ENCODE data around the gene LSM14A. TPM values are rescaled to one million over a fixed set of nuclear protein-coding genes. Genes with fewer than 3 reads are reported as not detected.

Gene LSM14A
- total and polyA plus RNA-seq, 9 of the 15 experiments (the other 6 are each of a cell fraction or from before 2014, with no cell fraction given): 19.5 to 150 (median 95.1) TPM

DNA sequence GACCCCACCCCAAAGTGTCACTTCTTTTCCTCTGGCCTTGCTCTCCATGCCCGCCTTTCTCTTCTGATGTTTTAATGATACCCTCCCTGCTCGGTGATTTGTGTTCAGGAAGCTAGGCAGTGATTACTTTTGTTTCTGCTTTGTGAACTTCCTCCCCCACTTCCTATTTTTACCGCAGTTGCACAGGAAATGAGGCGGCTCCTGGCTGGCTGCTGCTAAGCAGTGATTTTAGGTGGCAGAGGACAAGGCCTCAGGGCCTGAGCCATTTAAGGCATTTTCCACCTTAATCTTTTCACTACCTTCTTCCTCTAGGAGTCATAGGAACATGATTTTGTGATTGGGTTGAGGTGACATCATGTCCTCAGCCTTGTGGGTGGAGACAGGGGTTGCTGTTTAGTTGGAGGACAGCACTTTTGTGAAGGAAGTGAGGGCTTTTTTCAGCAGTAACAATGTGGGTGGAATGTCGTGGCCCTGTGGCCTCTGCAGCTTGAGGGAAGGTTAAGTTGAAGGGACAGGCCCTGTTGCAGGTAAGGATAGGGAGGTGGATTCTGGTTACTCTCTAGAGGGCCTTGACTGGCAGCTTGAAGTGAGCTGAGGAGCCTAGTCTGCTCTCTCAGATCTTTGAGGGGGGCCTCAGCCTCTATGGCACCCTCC is 97.8 kb downstream of the LSM14A start (continued):
- TF ChIP-seq FOXM1 (IDR thresholded peaks at IDR 0.05; ENCODE audit: low read depth): no peak
- no peak for TF ChIP-seq FOXM1 (CRISPR knock-in tag; IDR thresholded peaks at IDR 0.05; ENCODE audit: low read depth)
- TF ChIP-seq ELF4 (CRISPR knock-in tag; IDR thresholded peaks at IDR 0.05): no peak
- no peak for TF ChIP-seq TFAP4 (CRISPR knock-in tag; IDR thresholded peaks at IDR 0.05; ENCODE audit: borderline replicate concordance)
- TF ChIP-seq ZNF778 (CRISPR knock-in tag; IDR thresholded peaks at IDR 0.05): no peak
- TF ChIP-seq SMAD3 (CRISPR knock-in tag; conservative IDR thresholded peaks at IDR 0.05): no peak
- TF ChIP-seq RBBP5 (IDR thresholded peaks at IDR 0.05; ENCODE audit: borderline replicate concordance, insufficient read depth, low read length, poor library complexity, severe bottlenecking): no peak
- TF ChIP-seq GABPB1 (CRISPR knock-in tag; IDR thresholded peaks at IDR 0.05): no peak
- peak in 1 of 2 experiments; percentile 53; a peak in 1 of 4 replicates for TF ChIP-seq MNT (conservative IDR thresholded peaks at IDR 0.05)
- TF ChIP-seq ZFP30 (CRISPR knock-in tag; IDR thresholded peaks at IDR 0.05; ENCODE audit: borderline replicate concordance): no peak
- TF ChIP-seq HMGXB4 (CRISPR knock-in tag; IDR thresholded peaks at IDR 0.05): no peak
- no peak for TF ChIP-seq HNRNPK (IDR thresholded peaks at IDR 0.05; ENCODE audit: low read depth, low read length, poor library complexity, severe bottlenecking)
- no peak for TF ChIP-seq NFE2 (IDR thresholded peaks at IDR 0.05; ENCODE audit: low read depth)
- no peak for TF ChIP-seq ZNF277 (CRISPR knock-in tag; IDR thresholded peaks at IDR 0.05; ENCODE audit: borderline replicate concordance)
- TF ChIP-seq ZNF668 (CRISPR knock-in tag; IDR thresholded peaks at IDR 0.05): no peak
- no peak for TF ChIP-seq ZNF232 (CRISPR knock-in tag; IDR thresholded peaks at IDR 0.05)
- TF ChIP-seq BHLHE40 (IDR thresholded peaks at IDR 0.05; ENCODE audit: low read length): no peak

Measured in K562 (cell line).